Activated CD8-positive, alpha-beta memory T cell treated with anti-CD3 and anti-CD28 coated beads for 48 hours (primary cell): ENCODE measurements around the gene OR2V2.
A peak's percentile ranks its signal among the peaks of the same experiment; 100 is the strongest.

Source experiments
- DNase-seq, 3 experiments: peaks; one replicate each; pipeline ENCODE4 v3.0.0-alpha.2; 2020; ENCODE audit warnings: low read depth in 2 of 3, low spot score in 2 of 3

Gene OR2V2

GRCh38 chr5:181189962-181190710 is 42.8 kb downstream of the OR2V2 start:
- DNase-seq: no peak

DNA sequence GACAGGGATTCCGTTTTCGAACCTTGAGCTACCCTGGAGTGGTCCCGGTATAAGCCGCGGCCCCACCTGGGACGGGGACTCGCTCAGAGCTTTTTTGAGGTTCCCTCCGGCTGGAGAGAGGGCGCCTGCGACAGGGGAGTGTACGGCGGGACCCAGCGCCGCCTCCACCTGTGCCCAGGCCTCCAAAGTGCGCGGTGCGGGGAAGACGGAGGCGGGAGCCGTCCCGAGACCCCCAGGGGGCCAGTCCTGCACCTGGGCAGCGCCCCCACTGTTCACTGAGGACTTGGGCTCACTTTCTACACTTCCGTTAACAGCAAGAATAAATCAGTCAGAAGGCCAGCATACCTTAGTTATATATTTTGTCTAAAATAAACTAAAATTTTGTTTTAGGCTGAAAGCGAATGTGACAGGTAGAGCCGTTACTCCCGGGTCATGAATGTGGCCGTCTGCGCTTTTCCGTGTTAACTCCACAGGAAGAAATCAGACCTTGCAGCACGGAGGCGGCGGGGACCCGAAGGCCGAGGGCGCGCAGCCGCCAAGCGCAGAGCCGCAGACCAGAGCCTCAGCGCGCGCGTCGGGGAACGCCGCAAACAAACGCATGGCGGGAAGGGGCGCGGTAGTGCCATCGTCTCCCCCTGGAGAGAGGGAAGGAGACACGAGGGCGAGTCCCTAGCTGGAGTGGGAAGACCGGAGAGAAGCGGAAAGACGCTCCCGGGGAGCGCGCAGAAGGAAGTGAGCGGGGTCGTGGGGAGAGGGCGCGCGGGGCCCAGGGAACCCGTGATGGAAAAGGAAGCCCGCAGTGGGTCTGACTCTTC is 43.5 kb downstream of the OR2V2 start:
- DNase-seq: no peak

DNA sequence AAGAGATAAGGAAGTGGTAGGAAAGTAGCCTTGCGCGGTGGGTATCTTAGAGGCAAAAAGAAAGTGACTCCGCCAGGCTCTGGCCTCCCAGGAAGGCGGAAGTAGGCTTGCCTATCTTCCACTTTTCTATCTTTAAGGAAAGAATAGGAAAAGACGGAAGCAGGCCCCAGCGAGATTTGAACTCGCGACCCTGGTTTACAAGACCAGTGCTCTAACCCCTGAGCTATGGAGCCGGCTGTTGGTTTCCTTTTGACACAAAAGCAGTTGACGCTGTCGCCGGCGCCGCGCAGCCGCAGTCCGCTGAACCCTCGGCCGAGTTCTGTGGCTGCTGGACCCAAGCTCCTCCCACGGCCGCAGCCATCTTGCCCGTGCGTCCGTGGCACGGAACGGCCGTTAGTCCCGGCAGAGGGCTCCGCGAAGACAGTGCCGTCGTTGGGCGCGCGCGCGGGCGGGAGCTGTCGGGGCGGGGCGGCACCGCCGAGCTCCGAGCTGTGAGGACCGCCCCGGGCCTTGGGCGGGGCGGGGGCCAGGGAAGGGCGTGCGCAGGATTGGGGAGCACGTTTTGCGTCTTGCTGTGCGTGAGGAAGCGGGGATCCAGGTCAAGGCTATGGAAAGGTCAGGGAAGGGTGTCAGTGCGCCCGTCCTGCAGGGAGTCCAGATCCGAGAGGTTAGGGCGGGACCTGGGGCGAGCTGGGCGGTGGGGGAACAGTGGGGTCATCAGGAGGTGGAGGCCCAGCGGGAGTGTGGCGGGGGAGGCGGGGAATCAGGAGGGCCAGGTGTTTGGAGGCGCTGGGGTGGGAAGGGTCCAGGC is 44.3 kb downstream of the OR2V2 start:
- DNase-seq: peak; percentile 96 to 99 (median 96)

- no peak for DNase-seq
Observed at GRCh38 chr5:181192337-181193046, 45.1 kb downstream of the OR2V2 start.

GRCh38 chr5:181193656-181194055 is 46.3 kb downstream of the OR2V2 start:
- no peak for DNase-seq

GRCh38 chr5:181194489-181195248 is 47.3 kb downstream of the OR2V2 start:
- DNase-seq: no peak

- no peak for DNase-seq
Observed at GRCh38 chr5:181195249-181195761, 47.9 kb downstream of the OR2V2 start.

- DNase-seq: no peak
Observed at GRCh38 chr5:181197326-181197951, 50.1 kb downstream of the OR2V2 start.

DNA sequence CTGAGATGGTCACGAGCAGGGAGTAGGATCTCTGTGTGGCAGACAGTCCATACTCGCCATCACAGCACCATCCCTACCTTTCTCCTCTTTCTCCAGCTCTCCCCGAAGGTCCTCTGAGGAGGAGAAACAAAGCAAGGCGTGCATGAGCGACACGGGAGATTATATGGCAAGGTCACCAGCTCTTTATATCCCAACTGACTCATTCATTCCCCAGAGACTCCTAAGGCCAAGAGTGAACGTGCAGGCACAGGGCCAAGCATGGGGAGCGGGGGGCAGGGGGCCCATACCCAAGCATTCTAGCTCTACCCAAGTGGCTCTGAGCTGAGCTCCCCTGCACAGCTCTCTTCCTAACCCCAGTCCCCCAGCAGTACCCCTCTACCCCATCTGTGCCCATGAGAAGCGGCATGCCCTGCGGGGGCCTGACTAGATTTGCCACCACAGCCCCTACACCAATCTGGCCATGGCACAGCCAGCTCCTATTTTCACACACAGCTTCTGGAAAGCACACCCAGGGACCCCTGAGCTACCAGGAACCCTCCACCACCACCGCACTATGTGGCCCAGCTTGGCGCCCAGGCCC is 50.8 kb downstream of the OR2V2 start:
- DNase-seq: no peak

DNA sequence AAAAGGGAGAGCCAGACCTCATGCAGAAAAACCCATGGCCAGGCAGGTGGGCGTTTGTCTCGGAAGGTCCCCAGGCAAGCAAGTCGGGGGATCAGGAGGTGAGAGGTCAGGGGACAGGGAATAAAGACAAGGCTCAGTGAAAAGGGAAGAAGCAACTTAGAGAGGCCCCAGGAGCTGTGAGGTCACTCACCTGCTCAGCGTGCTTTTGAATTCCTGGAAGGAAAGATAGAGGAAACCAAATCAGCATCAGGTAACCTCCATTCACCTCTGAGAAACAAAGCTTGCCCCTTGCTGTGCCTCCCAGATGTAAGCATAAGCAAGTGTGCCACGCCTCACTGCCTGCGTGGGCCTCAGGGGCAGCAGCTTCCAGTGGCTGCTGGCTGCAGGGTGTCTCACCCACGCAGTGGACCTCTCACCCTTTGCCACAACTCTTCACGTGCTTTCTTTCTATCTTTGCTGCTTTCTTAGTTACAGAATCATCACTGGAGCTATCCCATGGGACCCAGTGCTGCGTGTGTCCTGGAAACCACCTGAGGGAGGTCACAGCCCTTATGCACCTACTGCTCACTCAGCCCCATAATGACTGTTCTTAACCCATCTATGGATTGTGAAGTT is 51.6 kb downstream of the OR2V2 start:
- DNase-seq: no peak

- DNase-seq: no peak
Observed at GRCh38 chr5:181199881-181200638, 52.7 kb downstream of the OR2V2 start.

- DNase-seq: no peak
Observed at GRCh38 chr5:181200816-181201215, 53.4 kb downstream of the OR2V2 start.

DNA sequence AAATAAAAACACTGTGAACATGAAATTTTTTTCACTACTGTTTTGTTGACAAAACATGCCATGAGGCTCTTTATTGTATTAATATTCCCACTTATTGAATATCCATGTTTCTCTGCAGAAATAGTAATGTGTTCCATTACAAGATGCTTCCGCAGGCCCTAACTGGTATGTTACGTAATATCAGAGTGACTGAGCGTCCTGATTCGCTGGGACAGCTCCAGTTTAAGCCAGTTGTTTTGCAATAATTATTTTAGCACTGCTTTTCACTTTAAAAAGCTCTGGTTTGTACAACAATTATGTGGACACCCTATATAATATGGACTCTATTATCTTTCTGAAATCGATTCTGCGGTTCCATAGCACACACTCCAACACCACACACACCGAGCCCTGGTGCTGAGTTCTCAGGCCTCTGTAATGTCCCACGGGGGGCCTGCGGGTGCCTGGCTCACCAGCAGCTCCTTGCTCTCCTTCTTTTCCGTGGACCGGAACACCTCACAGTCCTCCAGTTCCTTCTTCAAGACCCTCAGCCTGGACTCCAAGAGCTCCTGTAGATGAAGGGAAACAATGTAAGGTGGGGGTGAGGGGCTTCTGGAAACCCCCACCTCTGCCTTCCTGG is 55.8 kb downstream of the OR2V2 start:
- no peak for DNase-seq

DNA sequence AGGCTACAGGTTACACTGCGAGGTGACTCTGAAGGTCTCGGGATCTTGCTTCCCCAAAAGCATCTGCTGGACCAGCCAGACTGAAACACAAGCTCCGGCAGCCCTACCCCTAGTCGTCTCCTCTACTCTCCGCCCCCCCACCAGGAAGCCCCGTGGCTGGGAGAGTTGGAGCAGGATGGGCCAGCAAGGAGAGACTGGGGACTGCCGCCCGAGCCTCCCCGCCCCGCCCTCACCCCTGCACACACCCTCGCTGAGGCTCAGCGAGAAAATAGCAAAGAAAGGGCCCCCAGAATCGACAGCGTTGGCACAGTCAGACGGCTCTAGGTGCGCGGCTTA is 56.4 kb downstream of the OR2V2 start:
- no peak for DNase-seq

GRCh38 chr5:181204113-181204825 is 56.9 kb downstream of the OR2V2 start:
- DNase-seq: no peak

- no peak for DNase-seq
Observed at GRCh38 chr5:181204826-181205760, 57.7 kb downstream of the OR2V2 start, which contains the start of gene TRIM7. TSS of gene TRIM7 (minus strand) at chr5:181205196. CDS start at chr5:181205110, 86 bp downstream.
